IPS DF 19.7 (cell line): ENCODE data around the gene OXSR1.
"Not testable (repeated sequence)": the region's sequence is repeated elsewhere in the genome, so short reads cannot be mapped to it uniquely, and the experiment has no call there.

Source experiments
- DNase-seq: peaks from one replicate; pipeline ENCODE4 v3.0.0-alpha.2; 2013; ENCODE audit warnings: low read depth, low spot score

OXSR1 gene

DNA sequence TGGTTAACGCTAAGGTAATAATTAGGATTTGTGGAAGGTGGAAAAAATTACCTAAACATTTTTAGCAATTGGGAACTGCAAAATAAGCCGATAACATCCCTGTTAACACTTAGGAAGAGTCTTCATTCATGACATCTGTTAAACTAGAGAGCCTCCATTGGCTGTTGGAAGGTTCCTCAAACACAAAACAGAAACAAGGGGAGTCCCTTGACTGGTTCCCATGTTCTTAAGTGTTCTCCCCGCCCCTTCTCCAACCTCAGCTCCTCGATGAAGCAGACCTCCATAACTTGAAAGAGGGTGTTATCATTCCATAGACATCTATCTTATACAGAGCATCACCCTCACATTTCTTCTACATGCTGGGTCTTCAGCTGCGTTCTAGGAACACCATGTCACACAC, 102.8 kb downstream of the OXSR1 start:
- DNase-seq = no peak

DNA sequence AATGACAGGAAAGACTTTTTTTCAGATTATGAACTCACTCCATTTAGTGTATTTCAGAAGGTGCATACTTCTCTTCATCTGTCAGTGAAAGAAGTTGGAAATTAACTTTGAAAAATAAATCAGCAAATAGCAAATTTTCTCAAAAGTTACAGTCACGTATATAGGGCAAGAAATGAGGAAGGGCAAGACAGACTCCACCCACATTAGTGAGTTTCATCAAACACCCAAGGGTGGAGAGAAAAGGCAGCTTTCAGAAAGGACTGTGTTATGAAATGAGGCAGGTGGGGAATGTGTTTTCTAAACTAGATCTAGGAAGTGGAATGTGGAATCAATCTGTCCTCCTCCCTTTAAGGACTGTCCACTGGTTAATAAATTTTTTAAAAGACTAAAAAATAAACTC, 103.2 kb downstream of the OXSR1 start:
- DNase-seq = no peak

DNA sequence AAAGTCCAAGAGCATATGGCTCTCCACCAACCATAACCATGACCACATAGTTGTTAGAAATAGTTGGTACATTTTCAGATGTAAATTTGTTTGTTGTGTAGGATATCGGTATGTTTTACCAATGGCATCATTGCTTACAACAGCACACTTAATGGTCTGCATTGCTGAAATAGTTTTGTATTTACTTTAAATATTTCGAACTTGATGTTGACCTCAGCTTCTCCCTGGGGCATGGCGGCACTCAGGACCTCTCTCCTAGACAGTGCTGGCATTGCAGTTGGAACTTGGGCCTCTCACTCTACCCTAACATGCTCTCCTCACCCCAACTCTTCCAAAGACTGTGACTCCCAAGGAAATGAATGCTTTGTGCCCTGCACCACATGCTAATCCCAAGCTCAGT, 105.3 kb downstream of the OXSR1 start:
- no peak for DNase-seq

DNA sequence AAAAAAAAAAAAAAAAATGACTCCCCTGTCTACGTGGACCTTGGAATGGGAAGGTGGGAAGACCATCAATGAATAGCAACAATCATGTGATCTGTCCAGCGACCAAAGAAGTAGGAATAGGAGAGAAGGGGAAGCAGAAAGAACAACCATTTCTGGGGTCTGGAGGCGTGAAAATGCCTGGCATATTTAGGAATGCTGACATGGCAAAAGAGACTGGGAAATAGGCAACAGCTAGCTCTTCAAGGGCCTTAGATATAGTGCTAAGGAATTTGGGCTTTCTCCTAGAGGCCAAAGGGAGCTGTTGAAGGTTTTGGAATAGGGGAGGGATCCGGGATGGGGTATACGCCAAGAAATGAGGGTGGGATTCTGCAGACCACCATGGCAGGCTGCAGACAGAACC, 106.2 kb downstream of the OXSR1 start:
- DNase-seq = no peak

DNA sequence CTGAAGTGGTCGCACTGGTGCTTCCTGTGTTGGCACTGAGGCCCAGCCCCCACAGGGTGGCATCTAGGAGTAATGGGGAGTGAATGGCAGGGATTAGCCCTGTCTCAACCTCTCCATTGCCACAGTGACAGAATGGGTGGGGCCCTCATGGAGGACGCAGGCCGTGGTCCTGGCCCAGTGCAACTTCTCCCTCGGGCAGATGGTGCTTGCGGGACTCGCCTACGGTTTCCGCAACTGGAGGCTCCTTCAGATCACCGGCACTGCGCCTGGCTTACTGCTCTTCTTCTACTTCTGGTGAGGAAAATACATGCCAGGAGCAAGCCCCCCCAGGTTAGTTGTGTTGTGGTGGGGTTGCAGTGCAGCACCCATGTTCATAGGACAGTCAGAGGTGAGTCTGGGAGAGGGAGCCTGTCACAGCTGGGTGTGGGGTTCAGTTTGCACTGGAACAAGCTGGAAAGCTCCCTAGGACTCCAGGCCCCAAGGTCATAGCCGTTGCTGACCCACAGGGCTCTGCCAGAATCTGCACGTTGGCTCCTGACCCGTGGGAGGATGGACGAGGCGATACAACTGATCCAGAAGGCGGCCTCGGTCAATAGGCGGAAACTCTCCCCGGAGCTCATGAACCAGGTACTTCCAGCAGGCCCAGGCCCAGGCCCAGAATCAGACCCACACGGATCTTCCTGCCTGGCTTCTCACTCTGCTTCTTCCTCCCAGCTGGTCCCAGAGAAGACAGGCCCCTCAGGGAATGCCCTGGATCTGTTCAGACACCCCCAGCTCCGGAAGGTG, 109.7 kb downstream of the OXSR1 start:
- DNase-seq = no peak

DNA sequence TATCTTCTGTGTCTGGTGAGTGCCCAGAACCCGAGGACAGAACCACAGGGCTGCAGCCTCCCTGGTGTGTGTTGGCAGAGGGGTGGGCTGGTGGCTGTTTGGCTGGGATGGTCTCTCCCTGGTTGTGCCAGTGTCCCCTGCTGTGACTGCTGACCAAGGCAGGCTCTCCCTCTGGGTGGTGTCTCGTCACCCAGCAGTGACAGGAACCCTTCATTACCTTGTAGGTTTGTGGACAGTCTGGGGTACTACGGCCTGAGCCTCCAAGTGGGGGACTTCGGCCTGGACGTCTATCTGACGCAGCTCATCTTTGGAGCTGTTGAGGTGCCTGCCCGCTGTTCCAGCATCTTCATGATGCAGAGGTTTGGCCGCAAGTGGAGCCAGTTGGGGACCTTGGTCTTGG, 110.3 kb downstream of the OXSR1 start:
- DNase-seq = no peak

DNA sequence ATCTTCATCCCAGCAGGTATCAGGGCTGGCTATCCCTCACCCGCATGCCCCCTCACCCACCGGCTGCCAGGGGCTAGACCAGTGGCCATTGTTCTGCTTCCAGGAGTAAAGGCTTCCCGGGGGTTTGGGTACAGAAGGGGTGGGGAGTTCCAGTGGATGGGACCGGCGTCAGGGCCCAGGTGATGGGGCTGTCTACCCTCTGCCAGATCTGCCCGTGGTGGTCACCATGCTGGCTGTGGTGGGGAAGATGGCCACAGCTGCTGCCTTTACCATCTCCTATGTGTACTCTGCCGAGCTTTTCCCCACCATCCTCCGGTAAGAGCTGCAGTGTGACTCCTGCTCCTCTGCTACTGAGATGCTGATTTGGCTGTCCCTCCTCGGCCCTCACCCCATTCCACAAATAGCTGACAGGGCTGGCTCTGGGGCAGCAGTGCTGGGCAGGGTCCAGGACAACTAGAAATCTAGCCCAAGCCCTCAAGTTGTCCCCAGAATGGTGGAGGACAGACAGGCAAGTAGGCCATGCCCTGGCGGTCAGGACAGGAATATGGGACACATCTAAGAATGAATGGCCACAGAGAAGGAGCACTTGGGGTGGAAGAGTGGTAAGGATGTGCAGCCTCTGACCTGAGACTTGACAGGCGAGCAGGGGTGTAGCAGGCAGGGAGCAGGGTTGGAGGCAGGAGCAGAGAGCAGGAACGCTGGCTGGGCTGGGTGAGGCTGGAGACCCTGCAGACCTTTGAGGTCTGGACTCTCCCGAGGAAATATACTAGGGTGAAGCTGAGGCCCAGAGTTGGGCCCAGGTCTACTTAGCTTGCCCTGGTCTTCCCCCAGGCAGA, 111.0 kb downstream of the OXSR1 start:
- no peak for DNase-seq

DNA sequence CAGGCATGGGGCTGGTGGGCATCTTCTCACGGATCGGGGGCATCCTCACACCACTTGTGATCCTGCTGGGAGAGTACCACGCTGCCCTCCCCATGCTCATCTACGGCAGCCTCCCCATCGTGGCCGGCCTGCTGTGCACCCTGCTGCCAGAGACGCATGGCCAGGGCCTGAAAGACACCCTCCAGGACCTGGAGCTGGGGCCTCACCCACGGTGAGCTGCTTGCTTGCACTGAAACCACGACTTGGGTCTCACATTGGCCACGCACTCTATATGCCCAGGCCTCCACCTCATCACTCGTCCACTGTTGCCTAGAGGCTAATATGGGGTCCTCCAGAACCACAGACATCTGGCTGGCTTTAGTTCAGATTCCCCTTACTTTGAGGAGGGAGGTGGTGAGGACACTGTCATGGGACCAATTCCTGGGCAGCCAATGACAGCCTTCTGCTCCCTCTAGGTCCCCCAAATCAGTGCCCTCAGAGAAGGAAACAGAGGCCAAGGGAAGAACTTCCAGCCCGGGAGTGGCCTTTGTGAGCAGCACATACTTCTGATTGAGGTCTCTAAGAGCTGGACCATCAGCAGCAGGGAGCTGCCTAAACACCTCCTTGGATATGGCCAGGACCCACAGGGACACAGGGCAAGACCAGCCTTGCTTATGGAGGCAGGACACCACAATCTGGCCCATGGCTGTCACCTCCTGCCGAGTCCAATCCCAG, 111.7 kb downstream of the OXSR1 start:
- DNase-seq = no peak

DNA sequence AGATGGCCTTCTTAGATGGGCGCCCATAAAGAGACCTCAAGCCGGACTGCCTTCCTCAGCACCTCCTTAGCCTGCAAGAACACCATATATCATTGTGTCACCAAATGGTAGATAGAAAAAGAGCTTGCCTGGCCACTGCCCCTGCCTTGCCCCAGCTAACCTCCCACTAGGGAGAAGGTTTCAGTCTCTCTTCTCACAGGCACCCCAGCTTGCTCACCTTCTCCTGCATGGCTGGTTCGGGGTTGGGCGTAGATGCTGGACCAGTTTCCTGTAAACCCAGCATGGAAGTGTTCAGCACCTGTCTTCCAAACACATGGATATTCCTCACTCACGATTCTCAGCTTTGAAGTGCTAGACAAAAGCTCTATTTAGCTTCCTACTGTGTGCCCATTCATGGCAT, 113.5 kb downstream of the OXSR1 start:
- no peak for DNase-seq

DNA sequence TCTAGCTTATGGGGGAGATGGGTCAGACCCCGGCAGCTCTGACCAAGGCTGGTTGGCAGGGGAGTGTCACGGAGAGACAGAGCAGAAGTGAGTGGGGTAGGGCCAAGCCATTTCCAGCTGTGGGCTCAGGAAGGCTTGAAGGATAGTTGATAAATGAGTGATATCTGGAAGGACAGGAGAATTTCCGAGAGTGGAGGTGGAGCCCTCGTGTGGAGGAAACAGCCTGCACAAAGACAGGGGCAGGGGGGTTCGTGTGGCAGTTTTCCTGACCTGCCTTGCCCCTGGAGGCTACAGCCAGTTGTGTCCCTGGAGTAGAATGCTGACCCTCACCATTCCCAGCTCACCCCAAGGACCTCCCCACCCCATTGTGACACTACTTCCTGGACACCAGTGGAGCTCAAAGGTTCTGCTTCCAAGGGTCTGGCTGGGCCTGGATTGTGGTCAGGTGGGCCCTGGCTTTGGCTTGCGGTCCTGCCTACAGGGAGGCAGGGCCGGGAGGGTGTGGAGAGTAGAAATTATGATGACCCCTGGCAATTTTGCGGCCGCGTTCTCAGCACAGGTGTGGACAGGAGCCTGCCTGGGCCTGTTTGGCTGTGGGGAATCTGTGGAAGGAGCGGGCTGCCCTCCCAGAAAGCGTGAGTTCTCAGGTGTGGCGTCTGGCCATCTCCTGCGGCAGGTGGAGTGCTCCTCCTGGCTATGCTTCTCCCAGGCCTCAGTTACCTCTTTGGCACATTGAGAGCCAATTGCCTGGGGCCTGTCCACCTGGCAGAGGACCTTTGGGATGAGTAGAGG, 116.8 kb downstream of the OXSR1 start, which contains the start of gene SLC22A14:
Gene SLC22A14 (plus strand): TSS at position 400 of the 792 bp plus-strand sequence. CDS start 23,733 bp downstream, outside the sequence.
- DNase-seq = no peak

DNA sequence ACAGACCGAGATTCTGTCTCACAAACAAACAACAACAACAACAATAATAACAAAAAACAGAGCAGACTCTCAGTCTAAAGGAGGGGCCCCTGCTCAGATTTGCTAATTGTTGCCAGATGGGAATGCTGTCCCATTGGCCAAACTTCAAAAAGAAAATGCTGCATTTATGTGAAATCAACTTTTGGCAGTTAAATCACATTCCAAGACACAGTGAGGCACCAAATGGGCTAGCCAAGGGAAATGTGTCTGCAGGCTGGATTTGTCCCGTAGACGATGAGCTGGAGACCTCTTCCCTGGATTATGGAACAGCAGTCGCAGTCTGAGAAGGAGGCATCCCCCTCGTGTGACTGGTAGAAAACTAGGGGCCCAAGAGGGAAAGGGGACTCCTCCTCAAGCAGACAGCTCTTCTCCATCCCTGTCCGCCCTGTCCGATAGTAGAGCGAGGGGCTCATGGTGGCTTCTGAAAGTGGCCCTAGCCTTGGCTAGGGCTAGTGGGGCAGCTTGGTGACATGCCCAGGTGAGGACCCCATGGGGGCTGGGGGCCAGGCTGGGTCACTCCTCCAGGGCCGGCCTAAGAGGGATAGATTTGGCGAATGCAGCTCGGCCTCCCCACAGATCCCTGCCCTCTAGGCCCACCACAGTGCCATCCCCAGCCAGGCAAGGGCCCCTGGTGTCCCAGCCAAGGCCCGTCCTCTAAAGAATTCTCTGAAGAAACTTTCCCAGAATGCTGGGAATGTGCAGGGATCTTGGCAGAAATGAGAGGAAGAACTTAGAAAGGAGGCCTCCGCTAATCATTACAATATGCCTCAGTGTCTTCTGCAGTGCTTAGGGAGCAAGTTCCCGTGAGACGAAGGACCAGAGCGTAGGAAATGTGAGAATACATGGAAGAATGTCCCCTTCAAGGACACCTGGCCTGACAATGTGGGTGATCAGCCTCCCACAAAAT, 118.7 kb downstream of the OXSR1 start:
- DNase-seq = no peak

DNA sequence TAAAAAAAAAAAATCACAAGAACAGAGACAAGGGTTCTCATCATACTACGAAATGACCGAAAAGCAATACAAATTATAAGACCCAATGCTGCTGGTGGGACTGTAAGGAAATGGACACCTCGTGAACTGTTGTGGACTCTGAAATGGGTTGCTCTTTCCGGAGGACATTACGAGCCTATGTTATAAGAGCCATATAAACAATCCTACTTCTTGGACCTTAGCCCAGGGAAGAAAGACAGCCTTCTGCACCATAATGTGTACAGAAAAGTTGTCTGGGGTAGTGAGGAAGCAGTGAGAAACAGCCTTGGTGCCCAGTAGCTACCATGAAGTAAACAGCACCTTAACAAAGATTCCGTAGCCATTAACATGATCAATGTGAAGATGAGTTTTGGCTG, 119.4 kb downstream of the OXSR1 start:
- DNase-seq = no peak

DNA sequence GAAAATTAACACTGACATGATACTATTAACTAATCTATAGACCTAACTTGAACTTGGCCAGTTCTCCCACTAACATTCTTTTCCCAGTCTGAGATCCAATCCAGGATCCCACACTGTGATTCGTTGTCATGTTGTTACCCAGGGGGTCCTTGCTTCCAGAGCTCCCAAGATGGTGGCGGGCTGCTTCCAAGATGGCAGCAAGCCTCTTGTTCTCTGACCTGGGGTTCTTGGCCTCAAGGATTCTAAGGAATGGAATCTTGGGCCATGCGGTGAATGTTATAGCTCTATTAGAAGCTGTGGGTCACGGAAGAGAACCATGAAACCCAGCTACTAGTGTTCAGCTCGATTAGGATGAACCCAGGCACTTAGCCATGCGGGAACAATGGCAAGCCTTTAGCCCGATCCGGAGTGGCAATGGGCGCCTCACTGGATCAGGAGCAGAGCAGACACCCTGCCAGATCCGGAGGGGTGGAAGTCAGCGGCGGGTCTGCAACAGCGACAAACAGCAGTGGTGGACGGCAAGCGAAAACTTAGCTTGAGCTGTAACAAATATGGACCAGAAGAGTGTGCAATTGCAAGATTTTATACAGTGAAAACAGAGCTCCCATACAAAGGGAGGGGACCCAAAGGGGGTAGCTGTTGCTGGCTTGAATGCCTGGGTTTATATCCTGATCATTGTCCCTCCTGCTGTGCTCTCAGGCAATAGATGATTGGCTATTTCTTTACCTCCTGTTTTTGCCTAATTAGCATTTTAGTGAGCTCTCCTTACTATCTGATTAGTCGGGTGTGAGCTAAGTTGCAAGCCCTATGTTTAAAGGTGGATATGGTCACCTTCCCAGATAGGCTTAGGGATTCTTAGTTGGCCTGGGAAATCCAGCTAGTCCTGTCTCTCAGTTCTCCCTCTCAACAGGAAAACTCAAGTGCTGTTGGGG, 124.2 kb downstream of the OXSR1 start:
- not testable (repeated sequence) for DNase-seq

DNA sequence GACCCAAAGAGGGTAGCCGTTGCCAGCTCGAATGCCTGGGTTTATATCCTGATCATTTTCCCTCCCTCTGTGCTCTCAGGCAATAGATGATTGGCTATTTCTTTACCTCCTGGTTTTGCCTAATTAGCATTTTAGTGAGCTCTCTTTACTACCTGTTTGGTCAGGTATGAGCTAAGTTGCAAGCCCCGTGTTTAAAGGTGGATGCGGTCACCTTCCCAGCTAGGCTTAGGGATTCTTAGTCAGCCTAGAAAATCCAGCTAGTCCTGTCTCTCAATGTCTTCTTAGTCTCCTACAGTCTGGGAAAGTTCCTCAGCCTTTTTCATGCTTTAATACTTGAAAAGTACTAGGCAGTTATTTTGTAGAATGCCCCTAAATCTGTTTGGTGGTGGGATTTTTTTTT, 131.7 kb downstream of the OXSR1 start:
- not testable (repeated sequence) for DNase-seq

DNA sequence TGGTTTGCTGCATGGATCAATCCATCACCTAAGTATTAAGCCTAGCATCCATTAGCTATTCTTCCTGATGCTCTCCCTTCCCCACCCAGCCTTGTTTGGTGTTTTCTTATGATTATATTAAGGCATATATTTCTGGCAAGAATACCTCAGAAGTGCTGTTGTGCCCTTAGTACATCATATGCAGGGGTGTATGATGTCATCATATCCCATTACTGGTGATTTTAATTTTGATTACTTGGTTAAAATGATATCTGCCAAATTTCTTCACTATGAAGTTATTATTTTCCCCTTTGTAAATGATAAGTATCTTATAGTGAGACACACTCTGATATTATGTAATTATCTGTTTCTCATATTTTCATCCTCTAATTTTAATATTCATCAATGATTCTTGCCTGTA, 132.2 kb downstream of the OXSR1 start:
- no peak for DNase-seq

DNA sequence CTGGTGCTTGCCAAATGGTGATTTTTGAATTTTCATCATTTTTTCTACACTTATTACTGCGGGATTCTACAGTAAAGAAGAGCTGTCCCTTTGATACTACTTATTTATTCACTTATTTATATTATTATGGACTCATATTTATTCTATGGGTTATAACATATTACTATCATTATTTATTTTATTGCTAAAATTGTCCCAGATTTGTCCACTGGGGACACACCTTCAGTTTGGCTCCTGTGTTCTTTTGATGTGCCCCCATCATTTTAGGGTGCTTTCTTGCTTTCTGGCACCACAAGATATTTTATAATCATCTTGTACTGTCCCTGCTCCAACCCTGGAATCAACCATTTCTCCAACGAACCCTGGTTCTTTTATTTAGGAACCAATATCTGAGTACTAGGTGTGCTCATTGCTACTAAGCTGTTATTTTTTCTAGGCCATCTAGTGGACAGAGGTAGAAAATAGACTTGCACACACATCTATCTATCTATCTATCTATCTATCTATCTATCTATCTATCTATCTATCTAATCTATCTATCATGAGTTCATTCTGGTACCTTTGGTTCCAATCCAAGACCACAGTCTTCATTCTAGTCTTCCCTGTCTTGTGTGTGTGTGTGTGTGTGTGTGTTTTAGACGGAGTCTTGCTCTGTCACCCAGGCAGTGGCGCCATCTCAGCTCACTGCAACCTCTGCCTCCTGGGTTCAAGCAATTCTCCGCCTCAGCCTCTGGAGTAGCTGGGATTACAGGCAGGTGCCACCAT, 132.8 kb downstream of the OXSR1 start:
- DNase-seq = no peak
